RCC 7860 (cell line): ENCODE results near the gene DLEU7.

Experiments used
- DNase-seq: peaks from one replicate; pipeline ENCODE4 v3.0.0-alpha.2; 2015; ENCODE audit warnings: low spot score
- FAIRE-seq: peaks from 2 replicates; lab custom pipeline; 2012; peaks lifted over from hg19 to GRCh38; lab: Jason Lieb, UNC

The DLEU7 gene

GRCh38 chr13:50844084-50844875, 788 bp upstream of the DLEU7 start:
- DNase-seq, result no peak
- no peak for FAIRE-seq

GRCh38 chr13:50842990-50843256, 569 bp downstream of the DLEU7 start:
- DNase-seq (no peak), FAIRE-seq (no peak)

- DNase-seq, result no peak
- no peak for FAIRE-seq
Observed at GRCh38 chr13:50842251-50842989, 1.1 kb downstream of the DLEU7 start.

GRCh38 chr13:50841786-50842185, 1.7 kb downstream of the DLEU7 start:
- FAIRE-seq, result no peak
- no peak for DNase-seq

GRCh38 chr13:50840284-50840683, 3.2 kb downstream of the DLEU7 start:
- FAIRE-seq, result no peak
- no peak for DNase-seq

- no peak for FAIRE-seq
- no peak for DNase-seq
Observed at GRCh38 chr13:50839828-50840227, 3.7 kb downstream of the DLEU7 start.

GRCh38 chr13:50838701-50839100, 4.8 kb downstream of the DLEU7 start:
- FAIRE-seq, result no peak
- DNase-seq, result no peak

- FAIRE-seq, result no peak
- DNase-seq, result no peak
Observed at GRCh38 chr13:50838031-50838430, 5.5 kb downstream of the DLEU7 start.

GRCh38 chr13:50831512-50831911, 12.0 kb downstream of the DLEU7 start:
- FAIRE-seq (no peak), DNase-seq (no peak)

- no peak for DNase-seq
- FAIRE-seq, result no peak
Observed at GRCh38 chr13:50829896-50830295, 13.6 kb downstream of the DLEU7 start.

- FAIRE-seq (no peak), DNase-seq (no peak)
Observed at GRCh38 chr13:50829226-50829625, 14.3 kb downstream of the DLEU7 start.

- FAIRE-seq, result no peak
- no peak for DNase-seq
Observed at GRCh38 chr13:50826035-50826434, 17.5 kb downstream of the DLEU7 start.

- no peak for FAIRE-seq
- DNase-seq, result no peak
Observed at GRCh38 chr13:50812242-50812641, 31.2 kb downstream of the DLEU7 start.

GRCh38 chr13:50810998-50811397, 32.5 kb downstream of the DLEU7 start:
- DNase-seq (no peak), FAIRE-seq (no peak)

- DNase-seq (no peak), FAIRE-seq (no peak)
Observed at GRCh38 chr13:50810468-50810867, 33.0 kb downstream of the DLEU7 start.

- DNase-seq (no peak), FAIRE-seq (no peak)
Observed at GRCh38 chr13:50809133-50810090, 34.1 kb downstream of the DLEU7 start.

GRCh38 chr13:50805805-50806204, 37.7 kb downstream of the DLEU7 start:
- DNase-seq (no peak), FAIRE-seq (no peak)

- DNase-seq (peak; percentile 39), FAIRE-seq (peak; percentile 46)
Observed at GRCh38 chr13:50801087-50801931, 42.2 kb downstream of the DLEU7 start.

- FAIRE-seq (no peak), DNase-seq (no peak)
Observed at GRCh38 chr13:50800091-50800739, 43.3 kb downstream of the DLEU7 start.

- peak; percentile 78 for FAIRE-seq
Observed at GRCh38 chr13:50798923-50799322, 44.6 kb downstream of the DLEU7 start.

More at GRCh38 chr13:50798923-50799322, 44.6 kb downstream of the DLEU7 start:
- peak; percentile 53 for DNase-seq
